Measurements from ENCODE around the gene COL20A1.

COL20A1 gene

GRCh38 chr20:63290677-63291472 is 2.1 kb upstream of the COL20A1 start:
- peaks cover 24% of the 10 kb centered on the region for H3K27me3 ChIP-seq (ENCODE audit: control insufficient read depth, insufficient read depth, low read length)
- no peak overlapping the region for H3K4me3 ChIP-seq (ENCODE audit: low read length)
- H3K4me1 ChIP-seq (ENCODE audit: control insufficient read depth, insufficient read depth, low read length) = peaks cover 7% of the 10 kb centered on the region
- H3K9me3 ChIP-seq (ENCODE audit: control insufficient read depth, low read length) = no peaks in the 10 kb centered on the region
- H3K9ac ChIP-seq (ENCODE audit: low read length) = no peak overlapping the region
- H3K36me3 ChIP-seq (ENCODE audit: control insufficient read depth, insufficient read depth, low read length) = no peaks in the 10 kb centered on the region

- H3K27me3 ChIP-seq (ENCODE audit: control insufficient read depth, insufficient read depth, low read length) = peaks cover 33% of the 10 kb centered on the region
- H3K4me1 ChIP-seq (ENCODE audit: control insufficient read depth, insufficient read depth, low read length) = peaks cover 7% of the 10 kb centered on the region
- H3K4me3 ChIP-seq (ENCODE audit: low read length) = no peak overlapping the region
- H3K9me3 ChIP-seq (ENCODE audit: control insufficient read depth, low read length) = no peaks in the 10 kb centered on the region
- H3K9ac ChIP-seq (ENCODE audit: low read length) = no peak overlapping the region
- no peaks in the 10 kb centered on the region for H3K36me3 ChIP-seq (ENCODE audit: control insufficient read depth, insufficient read depth, low read length)
Observed at GRCh38 chr20:63291811-63292210, 1.2 kb upstream of the COL20A1 start.

DNA sequence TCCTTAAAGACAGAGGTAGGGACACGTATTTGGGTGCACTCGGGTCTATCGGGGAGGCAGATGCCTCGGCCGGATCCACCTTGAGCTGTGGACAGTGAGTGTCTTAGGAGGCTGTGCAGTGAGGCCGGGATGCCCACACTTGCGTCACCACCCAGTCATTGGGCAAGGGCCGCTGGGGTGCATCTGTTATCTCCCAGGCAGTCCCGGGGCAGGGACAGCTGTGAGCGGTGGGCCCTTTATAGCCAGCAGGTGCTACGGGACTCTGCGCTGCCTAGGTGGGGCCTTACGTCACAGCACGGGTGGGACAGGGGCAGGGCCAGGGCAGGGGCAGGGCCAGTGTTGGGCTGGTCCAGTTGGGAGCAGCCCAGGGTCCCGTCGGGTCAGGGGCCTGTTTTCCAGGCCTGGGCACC is 689 bp upstream of the COL20A1 start:
- H3K27me3 ChIP-seq (ENCODE audit: control insufficient read depth, insufficient read depth, low read length) = peaks cover 38% of the 10 kb centered on the region
- no peaks in the 10 kb centered on the region for H3K36me3 ChIP-seq (ENCODE audit: control insufficient read depth, insufficient read depth, low read length)
- H3K9me3 ChIP-seq (ENCODE audit: control insufficient read depth, low read length) = no peaks in the 10 kb centered on the region
- H3K4me1 ChIP-seq (ENCODE audit: control insufficient read depth, insufficient read depth, low read length) = peaks cover 7% of the 10 kb centered on the region
- no peak overlapping the region for H3K4me3 ChIP-seq (ENCODE audit: low read length)
- no peak overlapping the region for H3K9ac ChIP-seq (ENCODE audit: low read length)

DNA sequence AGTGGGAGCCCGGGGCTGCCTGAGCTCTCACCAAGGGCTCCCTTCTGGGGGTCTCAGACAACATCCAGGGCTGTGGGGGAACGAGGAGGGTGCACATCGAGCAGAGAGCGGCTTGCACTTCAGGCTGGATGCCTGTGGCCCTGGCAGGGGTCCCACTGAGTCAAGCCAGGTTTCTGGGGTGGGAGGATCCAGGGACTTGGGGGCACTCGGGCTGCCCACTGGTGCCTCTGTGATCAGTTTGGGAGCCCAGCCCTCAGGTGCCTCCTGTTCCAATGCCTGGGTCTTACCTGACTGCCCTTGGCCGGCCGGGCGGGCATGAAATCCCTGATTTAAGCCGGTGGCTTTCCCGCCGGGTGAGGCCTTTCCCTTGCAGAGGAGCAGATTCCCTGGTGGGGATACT is 470 bp downstream of the COL20A1 start:
- peaks cover 7% of the 10 kb centered on the region for H3K4me1 ChIP-seq (ENCODE audit: control insufficient read depth, insufficient read depth, low read length)
- no peak overlapping the region for H3K9ac ChIP-seq (ENCODE audit: low read length)
- H3K36me3 ChIP-seq (ENCODE audit: control insufficient read depth, insufficient read depth, low read length) = no peaks in the 10 kb centered on the region
- no peak overlapping the region for H3K4me3 ChIP-seq (ENCODE audit: low read length)
- peaks cover 43% of the 10 kb centered on the region for H3K27me3 ChIP-seq (ENCODE audit: control insufficient read depth, insufficient read depth, low read length)
- no peaks in the 10 kb centered on the region for H3K9me3 ChIP-seq (ENCODE audit: control insufficient read depth, low read length)

DNA sequence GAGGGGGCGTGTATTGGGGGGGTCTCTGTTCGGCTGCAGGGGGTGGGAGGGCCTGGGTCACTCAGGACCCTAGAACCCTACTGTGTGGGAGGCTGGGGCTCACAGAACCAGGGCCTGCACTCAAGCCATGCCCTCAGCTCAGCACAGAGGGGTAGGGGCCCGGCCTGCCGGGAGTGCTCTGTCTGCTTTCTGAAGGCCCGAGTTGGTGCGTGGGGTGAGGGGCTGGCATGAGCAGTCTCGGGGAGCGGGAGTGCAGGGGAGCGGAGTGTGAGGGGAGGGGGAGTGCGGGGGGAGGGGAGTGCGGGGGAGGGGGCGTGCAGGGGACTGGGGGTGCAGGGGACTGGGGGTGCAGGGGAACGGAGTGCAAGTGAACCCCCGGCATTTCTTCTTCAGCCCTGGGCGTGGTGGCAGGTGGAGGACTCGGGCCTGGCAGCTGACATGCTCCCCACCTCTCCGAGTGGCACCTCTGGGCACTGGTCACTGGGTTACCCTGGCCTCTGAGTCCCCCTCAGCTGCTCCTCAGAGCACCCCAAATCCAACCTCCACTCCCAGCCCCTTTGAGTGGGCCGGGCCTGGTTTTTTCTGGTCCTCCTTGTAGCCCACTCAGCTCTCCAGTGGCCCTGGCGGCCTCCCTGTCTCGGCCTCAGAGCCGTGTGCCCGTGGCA is 1.0 kb downstream of the COL20A1 start:
- H3K27me3 ChIP-seq (ENCODE audit: control insufficient read depth, insufficient read depth, low read length) = peaks cover 48% of the 10 kb centered on the region
- no peak overlapping the region for H3K4me3 ChIP-seq (ENCODE audit: low read length)
- H3K4me1 ChIP-seq (ENCODE audit: control insufficient read depth, insufficient read depth, low read length) = peaks cover 7% of the 10 kb centered on the region
- H3K36me3 ChIP-seq (ENCODE audit: control insufficient read depth, insufficient read depth, low read length) = no peaks in the 10 kb centered on the region
- no peaks in the 10 kb centered on the region for H3K9me3 ChIP-seq (ENCODE audit: control insufficient read depth, low read length)
- no peak overlapping the region for H3K9ac ChIP-seq (ENCODE audit: low read length)

DNA sequence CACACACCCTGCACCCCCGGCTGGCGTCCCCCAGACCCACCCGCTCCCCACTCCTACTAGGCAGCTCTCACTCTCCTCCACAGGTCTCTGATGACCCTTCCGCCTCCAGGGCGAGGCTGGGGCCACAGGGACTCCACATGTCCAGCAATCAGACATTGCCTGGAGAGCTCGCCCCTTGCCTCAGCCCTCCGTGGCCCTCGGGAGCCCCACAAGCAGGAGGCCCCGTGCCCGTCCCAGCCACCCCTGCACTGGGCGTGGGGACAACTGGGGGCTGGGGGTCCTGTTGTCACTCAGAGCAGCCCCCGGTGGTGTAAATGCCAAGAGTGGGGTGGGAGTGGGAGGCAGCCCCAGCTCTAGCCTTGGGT is 1.5 kb downstream of the COL20A1 start:
- no peaks in the 10 kb centered on the region for H3K9me3 ChIP-seq (ENCODE audit: control insufficient read depth, low read length)
- H3K4me1 ChIP-seq (ENCODE audit: control insufficient read depth, insufficient read depth, low read length) = peaks cover 7% of the 10 kb centered on the region
- H3K9ac ChIP-seq (ENCODE audit: low read length) = no peak overlapping the region
- H3K4me3 ChIP-seq (ENCODE audit: low read length) = no peak overlapping the region
- H3K27me3 ChIP-seq (ENCODE audit: control insufficient read depth, insufficient read depth, low read length) = peaks cover 53% of the 10 kb centered on the region
- no peaks in the 10 kb centered on the region for H3K36me3 ChIP-seq (ENCODE audit: control insufficient read depth, insufficient read depth, low read length)

DNA sequence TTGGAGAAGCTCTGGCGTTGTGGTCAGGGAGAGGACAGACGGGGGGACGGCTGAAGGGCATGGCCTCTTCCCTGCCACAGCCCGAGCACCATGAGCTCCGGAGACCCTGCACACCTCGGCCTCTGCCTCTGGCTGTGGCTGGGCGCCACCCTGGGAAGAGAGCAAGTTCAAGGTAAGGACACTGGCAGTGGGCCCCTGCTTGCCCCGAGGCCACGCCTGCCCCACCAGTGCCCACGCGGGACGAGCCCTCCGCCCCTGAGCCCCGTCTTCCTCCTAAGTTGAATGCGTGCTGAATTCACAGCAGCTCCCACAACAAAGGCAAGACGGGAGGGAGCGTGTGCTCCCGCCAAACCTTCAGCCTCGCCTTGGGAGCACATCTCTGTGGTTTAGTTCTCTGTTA is 2.0 kb downstream of the COL20A1 start:
- Histone ChIP-seq H3K9me3 (ENCODE audit: control insufficient read depth, low read length) (no peaks in the 10 kb centered on the region), H3K4me3 (ENCODE audit: low read length) (no peak overlapping the region), H3K36me3 (ENCODE audit: control insufficient read depth, insufficient read depth, low read length) (no peaks in the 10 kb centered on the region), H3K4me1 (ENCODE audit: control insufficient read depth, insufficient read depth, low read length) (peaks cover 7% of the 10 kb centered on the region), H3K27me3 (ENCODE audit: control insufficient read depth, insufficient read depth, low read length) (peaks cover 53% of the 10 kb centered on the region), H3K9ac (ENCODE audit: low read length) (no peak overlapping the region)

DNA sequence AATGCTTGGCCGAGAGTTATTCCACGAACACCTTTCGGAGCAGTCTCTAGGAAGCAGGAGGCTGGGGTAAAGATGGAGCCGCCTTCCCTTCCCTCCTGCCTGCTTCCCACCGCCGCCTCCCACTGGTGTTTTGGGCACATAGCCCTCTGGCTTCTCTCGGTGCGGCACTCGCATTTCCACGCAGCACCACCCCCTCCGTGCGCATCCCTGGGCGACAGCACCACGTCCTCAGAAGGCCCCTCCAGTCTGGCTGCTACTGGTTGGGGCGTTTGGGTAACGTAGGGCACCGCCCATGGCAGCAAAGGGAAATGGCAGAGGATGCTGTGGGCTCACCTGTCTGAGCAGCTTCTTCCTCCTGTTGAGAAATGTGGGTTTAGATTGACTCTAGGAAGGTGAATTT is 2.4 kb downstream of the COL20A1 start:
- H3K36me3 ChIP-seq (ENCODE audit: control insufficient read depth, insufficient read depth, low read length) = no peaks in the 10 kb centered on the region
- peaks cover 7% of the 10 kb centered on the region for H3K4me1 ChIP-seq (ENCODE audit: control insufficient read depth, insufficient read depth, low read length)
- H3K27me3 ChIP-seq (ENCODE audit: control insufficient read depth, insufficient read depth, low read length) = peaks cover 53% of the 10 kb centered on the region
- no peaks in the 10 kb centered on the region for H3K9me3 ChIP-seq (ENCODE audit: control insufficient read depth, low read length)
- H3K4me3 ChIP-seq (ENCODE audit: low read length) = no peak overlapping the region
- H3K9ac ChIP-seq (ENCODE audit: low read length) = no peak overlapping the region

GRCh38 chr20:63295846-63296245 is 2.9 kb downstream of the COL20A1 start:
- Histone ChIP-seq H3K36me3 (ENCODE audit: control insufficient read depth, insufficient read depth, low read length) (no peaks in the 10 kb centered on the region), H3K27me3 (ENCODE audit: control insufficient read depth, insufficient read depth, low read length) (peaks cover 53% of the 10 kb centered on the region), H3K4me3 (ENCODE audit: low read length) (no peak overlapping the region), H3K9me3 (ENCODE audit: control insufficient read depth, low read length) (no peaks in the 10 kb centered on the region), H3K4me1 (ENCODE audit: control insufficient read depth, insufficient read depth, low read length) (peaks cover 4% of the 10 kb centered on the region), H3K9ac (ENCODE audit: low read length) (no peak overlapping the region)

GRCh38 chr20:63296531-63297299 is 3.7 kb downstream of the COL20A1 start:
- no peaks in the 10 kb centered on the region for H3K9me3 ChIP-seq (ENCODE audit: control insufficient read depth, low read length)
- peaks cover 53% of the 10 kb centered on the region for H3K27me3 ChIP-seq (ENCODE audit: control insufficient read depth, insufficient read depth, low read length)
- H3K4me3 ChIP-seq (ENCODE audit: low read length) = no peak overlapping the region
- no peaks in the 10 kb centered on the region for H3K36me3 ChIP-seq (ENCODE audit: control insufficient read depth, insufficient read depth, low read length)
- H3K4me1 ChIP-seq (ENCODE audit: control insufficient read depth, insufficient read depth, low read length) = no peaks in the 10 kb centered on the region
- H3K9ac ChIP-seq (ENCODE audit: low read length) = no peak overlapping the region

DNA sequence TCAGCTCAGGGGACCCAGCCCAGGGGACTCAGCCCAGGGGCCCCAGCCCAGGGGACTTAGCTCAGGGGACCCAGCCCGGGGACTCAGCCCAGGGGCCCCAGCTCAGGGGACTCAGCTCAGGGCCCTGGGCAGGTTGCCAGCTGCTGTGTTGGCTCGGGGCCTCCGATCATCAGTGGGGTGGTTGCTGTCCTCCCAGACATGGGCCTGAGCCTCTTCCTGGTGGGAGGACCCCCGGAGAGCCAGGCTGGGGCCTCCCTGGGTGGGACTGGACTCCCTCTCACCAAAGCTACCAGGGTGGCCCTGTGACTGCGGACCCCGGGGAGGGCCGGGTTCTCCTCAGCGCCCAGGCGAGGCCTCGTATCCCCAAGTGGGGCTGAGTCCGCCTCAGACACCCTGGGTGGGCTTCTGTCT is 4.4 kb downstream of the COL20A1 start:
- H3K9me3 ChIP-seq (ENCODE audit: control insufficient read depth, low read length) = no peaks in the 10 kb centered on the region
- no peak overlapping the region for H3K9ac ChIP-seq (ENCODE audit: low read length)
- peaks cover 52% of the 10 kb centered on the region for H3K27me3 ChIP-seq (ENCODE audit: control insufficient read depth, insufficient read depth, low read length)
- no peaks in the 10 kb centered on the region for H3K36me3 ChIP-seq (ENCODE audit: control insufficient read depth, insufficient read depth, low read length)
- H3K4me3 ChIP-seq (ENCODE audit: low read length) = no peak overlapping the region
- H3K4me1 ChIP-seq (ENCODE audit: control insufficient read depth, insufficient read depth, low read length) = no peaks in the 10 kb centered on the region
